ENCODE results near the gene TGIF2.

The TGIF2 gene

GRCh38 chr20:36548704-36549627, 24.4 kb upstream of the TGIF2 start:
- Histone ChIP-seq H3K4me1 (ENCODE audit: control insufficient read depth, low read length) (peaks cover 8% of the 10 kb centered on the region), H3K4me2 (ENCODE audit: low read length) (no peak overlapping the region), H3K9me3 (ENCODE audit: control insufficient read depth, insufficient read depth, low read length) (no peaks in the 10 kb centered on the region), H3F3A (ENCODE audit: control insufficient read depth, insufficient read depth) (no peaks in the 10 kb centered on the region), H3K4me3 (ENCODE audit: low read length) (no peak overlapping the region), H3K27ac (ENCODE audit: low read depth, low read length) (no peak overlapping the region), H4K20me1 (ENCODE audit: control insufficient read depth, insufficient read depth, low read depth, low read length) (no peaks in the 10 kb centered on the region), H3K9me2 (replicated peaks; ENCODE audit: control insufficient read depth, low read length) (no peaks in the 10 kb centered on the region), H3K27me3 (ENCODE audit: control insufficient read depth, low read length) (no peaks in the 10 kb centered on the region), H3K79me2 (ENCODE audit: control insufficient read depth, low read length) (no peaks in the 10 kb centered on the region), H3K36me3 (ENCODE audit: control insufficient read depth, low read length) (no peaks in the 10 kb centered on the region)
- TF ChIP-seq, protein P1, sequence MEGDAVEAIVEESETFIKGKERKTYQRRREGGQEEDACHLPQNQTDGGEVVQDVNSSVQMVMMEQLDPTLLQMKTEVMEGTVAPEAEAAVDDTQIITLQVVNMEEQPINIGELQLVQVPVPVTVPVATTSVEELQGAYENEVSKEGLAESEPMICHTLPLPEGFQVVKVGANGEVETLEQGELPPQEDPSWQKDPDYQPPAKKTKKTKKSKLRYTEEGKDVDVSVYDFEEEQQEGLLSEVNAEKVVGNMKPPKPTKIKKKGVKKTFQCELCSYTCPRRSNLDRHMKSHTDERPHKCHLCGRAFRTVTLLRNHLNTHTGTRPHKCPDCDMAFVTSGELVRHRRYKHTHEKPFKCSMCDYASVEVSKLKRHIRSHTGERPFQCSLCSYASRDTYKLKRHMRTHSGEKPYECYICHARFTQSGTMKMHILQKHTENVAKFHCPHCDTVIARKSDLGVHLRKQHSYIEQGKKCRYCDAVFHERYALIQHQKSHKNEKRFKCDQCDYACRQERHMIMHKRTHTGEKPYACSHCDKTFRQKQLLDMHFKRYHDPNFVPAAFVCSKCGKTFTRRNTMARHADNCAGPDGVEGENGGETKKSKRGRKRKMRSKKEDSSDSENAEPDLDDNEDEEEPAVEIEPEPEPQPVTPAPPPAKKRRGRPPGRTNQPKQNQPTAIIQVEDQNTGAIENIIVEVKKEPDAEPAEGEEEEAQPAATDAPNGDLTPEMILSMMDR (IDR thresholded peaks at IDR 0.05; ENCODE audit: low read depth, low read length, poor library complexity, severe bottlenecking) = no peak
- TF ChIP-seq EZH2phosphoT487 (IDR thresholded peaks at IDR 0.05; ENCODE audit: borderline replicate concordance, low read length) = no peak

DNA sequence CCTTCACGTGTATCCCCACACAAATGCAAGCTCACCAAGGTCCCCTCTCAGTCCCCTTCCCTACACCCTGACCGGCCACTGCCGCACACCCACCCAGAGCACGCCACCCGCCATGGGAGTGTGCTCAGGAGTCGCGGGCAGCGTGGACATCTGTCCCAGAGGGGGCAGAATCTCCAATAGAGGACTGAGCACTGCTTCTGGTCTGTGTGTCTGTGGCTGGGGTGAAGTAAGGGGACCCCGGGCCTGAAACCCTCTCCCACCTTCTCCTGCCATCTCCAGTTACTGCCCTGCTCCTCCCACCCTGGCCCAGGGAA, 23.8 kb upstream of the TGIF2 start:
- H3K27ac ChIP-seq (ENCODE audit: low read depth, low read length) = no peak overlapping the region
- TF ChIP-seq, protein P1 (IDR thresholded peaks at IDR 0.05; ENCODE audit: low read depth, low read length, poor library complexity, severe bottlenecking) = no peak
- no peak for TF ChIP-seq EZH2phosphoT487 (IDR thresholded peaks at IDR 0.05; ENCODE audit: borderline replicate concordance, low read length)
- H3K9me2 ChIP-seq (replicated peaks; ENCODE audit: control insufficient read depth, low read length) = no peaks in the 10 kb centered on the region
- H3K4me2 ChIP-seq (ENCODE audit: low read length) = no peak overlapping the region
- no peaks in the 10 kb centered on the region for H3K9me3 ChIP-seq (ENCODE audit: control insufficient read depth, insufficient read depth, low read length)
- H3K79me2 ChIP-seq (ENCODE audit: control insufficient read depth, low read length) = no peaks in the 10 kb centered on the region
- no peaks in the 10 kb centered on the region for H3F3A ChIP-seq (ENCODE audit: control insufficient read depth, insufficient read depth)
- no peaks in the 10 kb centered on the region for H3K27me3 ChIP-seq (ENCODE audit: control insufficient read depth, low read length)
- peaks cover 8% of the 10 kb centered on the region for H3K4me1 ChIP-seq (ENCODE audit: control insufficient read depth, low read length)
- no peak overlapping the region for H3K4me3 ChIP-seq (ENCODE audit: low read length)
- H4K20me1 ChIP-seq (ENCODE audit: control insufficient read depth, insufficient read depth, low read depth, low read length) = no peaks in the 10 kb centered on the region
- no peaks in the 10 kb centered on the region for H3K36me3 ChIP-seq (ENCODE audit: control insufficient read depth, low read length)

GRCh38 chr20:36549942-36550789, 23.2 kb upstream of the TGIF2 start:
- Histone ChIP-seq H4K20me1 (ENCODE audit: control insufficient read depth, insufficient read depth, low read depth, low read length) (no peaks in the 10 kb centered on the region), H3K9me2 (replicated peaks; ENCODE audit: control insufficient read depth, low read length) (no peaks in the 10 kb centered on the region), H3F3A (ENCODE audit: control insufficient read depth, insufficient read depth) (no peaks in the 10 kb centered on the region), H3K36me3 (ENCODE audit: control insufficient read depth, low read length) (no peaks in the 10 kb centered on the region), H3K9me3 (ENCODE audit: control insufficient read depth, insufficient read depth, low read length) (no peaks in the 10 kb centered on the region), H3K4me1 (ENCODE audit: control insufficient read depth, low read length) (peaks cover 8% of the 10 kb centered on the region), H3K4me2 (ENCODE audit: low read length) (no peak overlapping the region), H3K27ac (ENCODE audit: low read depth, low read length) (no peak overlapping the region), H3K79me2 (ENCODE audit: control insufficient read depth, low read length) (no peaks in the 10 kb centered on the region), H3K4me3 (ENCODE audit: low read length) (no peak overlapping the region), H3K27me3 (ENCODE audit: control insufficient read depth, low read length) (no peaks in the 10 kb centered on the region)
- TF ChIP-seq, protein P1 (IDR thresholded peaks at IDR 0.05; ENCODE audit: low read depth, low read length, poor library complexity, severe bottlenecking) = no peak
- TF ChIP-seq EZH2phosphoT487 (IDR thresholded peaks at IDR 0.05; ENCODE audit: borderline replicate concordance, low read length) = no peak
